H9 (cell line): Measurements from ENCODE around the gene BRCA2. TPM values are rescaled to one million over a fixed set of nuclear protein-coding genes. Genes with fewer than 3 reads are reported as not detected.

Experiments
- DNase-seq: peaks from one replicate; pipeline ENCODE4 v3.0.0-alpha.2; 2017
- H2AFZ ChIP-seq: one replicate; pipeline ENCODE4 v1.6.1; 2013; ENCODE audit warnings: mild to moderate bottlenecking, low read length, control low read depth, moderate library complexity
- H2AK5ac ChIP-seq: 2 replicates; pipeline ENCODE4 v1.6.1; 2013; ENCODE audit warnings: low read length, control low read depth, mixed read lengths; ENCODE audit not compliant: insufficient read length
- H2BK120ac ChIP-seq: one replicate; pipeline ENCODE4 v1.6.1; 2013; ENCODE audit warnings: low read depth, mild to moderate bottlenecking, low read length, control low read depth, inconsistent platforms; ENCODE audit not compliant: poor library complexity, severe bottlenecking
- H2BK12ac ChIP-seq: 2 replicates; pipeline ENCODE4 v1.6.1; 2013; ENCODE audit warnings: low read length, control low read depth, mixed read lengths, low read depth; ENCODE audit not compliant: insufficient read length
- H2BK15ac ChIP-seq: 2 replicates; pipeline ENCODE4 v1.6.1; 2013; ENCODE audit warnings: low read depth, low read length, control low read depth
- H2BK20ac ChIP-seq: one replicate; pipeline ENCODE4 v1.6.1; 2013; ENCODE audit warnings: low read depth, mild to moderate bottlenecking, low read length, control low read depth, inconsistent platforms; ENCODE audit not compliant: poor library complexity, severe bottlenecking
- H2BK5ac ChIP-seq: 2 replicates; pipeline ENCODE4 v1.6.1; 2013; ENCODE audit warnings: low read length, control low read depth, mixed read lengths; ENCODE audit not compliant: insufficient read length
- H3K14ac ChIP-seq: 2 replicates; pipeline ENCODE4 v1.6.1; 2013; ENCODE audit warnings: low read length, control low read depth; ENCODE audit not compliant: insufficient read depth
- H3K18ac ChIP-seq: 2 replicates; pipeline ENCODE4 v1.6.1; 2013; ENCODE audit warnings: low read depth, mild to moderate bottlenecking, mixed read lengths, low read length, control low read depth; ENCODE audit not compliant: insufficient read length
- H3K23ac ChIP-seq: 2 replicates; pipeline ENCODE4 v1.6.1; 2013; ENCODE audit warnings: low read length, control low read depth, mixed read lengths, low read depth; ENCODE audit not compliant: insufficient read length
- H3K23me2 ChIP-seq: 2 replicates; pipeline ENCODE4 v1.6.1; 2013; ENCODE audit warnings: low read depth, mild to moderate bottlenecking, mixed read lengths, low read length, control low read depth; ENCODE audit not compliant: insufficient read length, poor library complexity, severe bottlenecking
- H3K27ac ChIP-seq: 2 replicates; pipeline ENCODE4 v1.5.1; 2013; ENCODE audit warnings: low read length, control low read depth, mixed read lengths, low read depth; ENCODE audit not compliant: insufficient read length
- H3K27me3 ChIP-seq: 2 replicates; pipeline ENCODE4 v1.6.1; 2013; ENCODE audit warnings: low read length, control low read depth, inconsistent platforms; ENCODE audit not compliant: insufficient read depth
- H3K4ac ChIP-seq: 2 replicates; pipeline ENCODE4 v1.6.1; 2013; ENCODE audit warnings: low read depth, mild to moderate bottlenecking, control low read depth, inconsistent platforms, low read length, moderate library complexity
- H3K4me1 ChIP-seq: 2 replicates; pipeline ENCODE4 v1.6.1; 2013; ENCODE audit warnings: low read length, control low read depth, inconsistent platforms; ENCODE audit not compliant: insufficient read depth
- H3K4me2 ChIP-seq: 2 replicates; pipeline ENCODE4 v1.6.1; 2013; ENCODE audit warnings: low read length, control low read depth, mixed read lengths; ENCODE audit not compliant: insufficient read length, insufficient read depth
- H3K56ac ChIP-seq: 2 replicates; pipeline ENCODE4 v1.6.1; 2013; ENCODE audit warnings: low read depth, mild to moderate bottlenecking, mixed read lengths, low read length, control low read depth; ENCODE audit not compliant: insufficient read length
- H3K79me1 ChIP-seq: 2 replicates; pipeline ENCODE4 v1.6.1; 2013; ENCODE audit warnings: low read depth, mild to moderate bottlenecking, moderate library complexity, low read length, control low read depth, inconsistent platforms; ENCODE audit not compliant: insufficient read depth, poor library complexity, severe bottlenecking
- H3K79me2 ChIP-seq: 2 replicates; pipeline ENCODE4 v1.6.1; 2013; ENCODE audit warnings: low read length, control low read depth, inconsistent platforms; ENCODE audit not compliant: insufficient read depth
- H3K9ac ChIP-seq: 2 replicates; pipeline ENCODE4 v1.6.1; 2013; ENCODE audit warnings: low read length, control low read depth, mixed read lengths; ENCODE audit not compliant: insufficient read length; ENCODE audit errors: extremely low read depth
- H3K9me3 ChIP-seq: one replicate; pipeline ENCODE4 v1.6.1; 2013; ENCODE audit warnings: low read depth, low read length, inconsistent platforms; ENCODE audit not compliant: control insufficient read depth
- H3T11ph ChIP-seq: one replicate; pipeline ENCODE4 v1.6.1; 2013; ENCODE audit warnings: mild to moderate bottlenecking, low read length, control low read depth, inconsistent platforms
- H4K20me1 ChIP-seq: one replicate; pipeline ENCODE4 v1.6.1; 2013; ENCODE audit not compliant: control insufficient read depth, insufficient read length, insufficient read depth
- H4K5ac ChIP-seq: 2 replicates; pipeline ENCODE4 v1.6.1; 2013; ENCODE audit warnings: low read depth, mild to moderate bottlenecking, mixed read lengths, low read length, control low read depth; ENCODE audit not compliant: insufficient read length
- H4K8ac ChIP-seq: replicated peaks from 2 replicates; pipeline ENCODE4 v1.6.1; 2013; ENCODE audit warnings: low read length, control low read depth, mixed read lengths, low read depth; ENCODE audit not compliant: insufficient read length
- H4K91ac ChIP-seq: 2 replicates; pipeline ENCODE4 v1.6.1; 2013; ENCODE audit warnings: low read depth, mild to moderate bottlenecking, moderate library complexity, mixed read lengths, low read length, control low read depth; ENCODE audit not compliant: insufficient read length
- H3K27ac Mint-ChIP-seq, 3 experiments: 2 replicates in 2 of 3; 3 replicates in 1 of 3; pipeline ENCODE4 v1.8.0; 2020 to 2021; ENCODE audit warnings: mixed read lengths in 3 of 3, mild to moderate bottlenecking in 1 of 3, moderate library complexity in 1 of 3
- H3K27me3 Mint-ChIP-seq: 2 replicates; pipeline ENCODE4 v1.8.0; 2021; ENCODE audit warnings: low read depth, mild to moderate bottlenecking, moderate library complexity, mixed read lengths
- H3K36me3 Mint-ChIP-seq, 3 experiments: 2 replicates in 2 of 3; 3 replicates in 1 of 3; pipeline ENCODE4 v1.8.0; 2020 to 2021; ENCODE audit warnings: low read depth in 3 of 3, mixed read lengths in 3 of 3; ENCODE audit not compliant: insufficient read depth in 1 of 3
- H3K4me1 Mint-ChIP-seq, 2 experiments: 2 replicates each; pipeline ENCODE4 v1.8.0; 2020; ENCODE audit warnings: mixed read lengths in 2 of 2
- H3K4me3 Mint-ChIP-seq, 2 experiments: 2 replicates in 1 of 2; 3 replicates in 1 of 2; pipeline ENCODE4 v1.8.0; 2020 to 2021; ENCODE audit warnings: mild to moderate bottlenecking in 2 of 2, mixed read lengths in 2 of 2, moderate library complexity in 1 of 2
- H3K9me3 Mint-ChIP-seq, 2 experiments: 2 replicates in 1 of 2; 3 replicates in 1 of 2; pipeline ENCODE4 v1.8.0; 2020; ENCODE audit warnings: mild to moderate bottlenecking in 2 of 2, mixed read lengths in 2 of 2, moderate library complexity in 1 of 2
- total RNA-seq: library from RNA; stranded (reverse); gene quantifications from 2 replicates; pipeline ENCODE4 v1.2.1, GENCODE V29; 2021
- TF ChIP-seq, protein P1 (sequence below): fragments of 200-600 bp; sonication (generic); conservative IDR thresholded peaks from 3 replicates; pipeline ENCODE4 v1.8.0; 2021; ENCODE audit warnings: antibody characterized with exemption, mild to moderate bottlenecking

Gene BRCA2
- total RNA-seq, 1 experiment from 2014 or later, result 17.0 TPM

DNA sequence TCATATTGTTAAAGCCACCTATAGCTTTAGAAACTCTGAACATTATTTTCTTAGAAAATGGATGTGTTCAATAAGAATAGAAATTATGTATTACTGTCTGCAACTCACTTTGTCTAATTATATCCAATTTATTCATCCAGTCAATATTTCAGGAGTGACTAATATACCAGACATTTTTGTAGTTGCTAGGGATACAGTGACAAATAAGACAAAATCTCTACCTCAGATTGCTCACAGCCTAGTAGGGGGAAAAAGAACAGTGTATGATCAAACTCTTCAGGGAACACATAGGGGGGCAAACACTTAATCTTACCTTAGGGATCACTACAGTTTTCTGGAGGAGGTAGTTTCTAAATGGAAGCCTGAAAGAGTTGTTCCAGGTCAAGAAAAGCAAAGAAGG, 8.6 kb downstream of the BRCA2 start:
- H3K27ac ChIP-seq, result no peak overlapping the region
- H3T11ph ChIP-seq, result no peak overlapping the region
- no peaks in the 10 kb centered on the region for H3K79me2 ChIP-seq
- no peak overlapping the region for H4K8ac ChIP-seq
- H3K14ac ChIP-seq, result no peak overlapping the region
- H3K4me1 ChIP-seq, result no peaks in the 10 kb centered on the region
- H3K18ac ChIP-seq, result no peak overlapping the region
- no peak overlapping the region for H2BK20ac ChIP-seq
- peaks cover 15 to 64% (median 54%) of the 10 kb centered on the region in 3 experiments for H3K36me3 Mint-ChIP-seq
- no peaks in the 10 kb centered on the region for H3K9me3 Mint-ChIP-seq
- no peak overlapping the region for H3K4ac ChIP-seq
- DNase-seq, result no peak
- TF ChIP-seq, protein P1, sequence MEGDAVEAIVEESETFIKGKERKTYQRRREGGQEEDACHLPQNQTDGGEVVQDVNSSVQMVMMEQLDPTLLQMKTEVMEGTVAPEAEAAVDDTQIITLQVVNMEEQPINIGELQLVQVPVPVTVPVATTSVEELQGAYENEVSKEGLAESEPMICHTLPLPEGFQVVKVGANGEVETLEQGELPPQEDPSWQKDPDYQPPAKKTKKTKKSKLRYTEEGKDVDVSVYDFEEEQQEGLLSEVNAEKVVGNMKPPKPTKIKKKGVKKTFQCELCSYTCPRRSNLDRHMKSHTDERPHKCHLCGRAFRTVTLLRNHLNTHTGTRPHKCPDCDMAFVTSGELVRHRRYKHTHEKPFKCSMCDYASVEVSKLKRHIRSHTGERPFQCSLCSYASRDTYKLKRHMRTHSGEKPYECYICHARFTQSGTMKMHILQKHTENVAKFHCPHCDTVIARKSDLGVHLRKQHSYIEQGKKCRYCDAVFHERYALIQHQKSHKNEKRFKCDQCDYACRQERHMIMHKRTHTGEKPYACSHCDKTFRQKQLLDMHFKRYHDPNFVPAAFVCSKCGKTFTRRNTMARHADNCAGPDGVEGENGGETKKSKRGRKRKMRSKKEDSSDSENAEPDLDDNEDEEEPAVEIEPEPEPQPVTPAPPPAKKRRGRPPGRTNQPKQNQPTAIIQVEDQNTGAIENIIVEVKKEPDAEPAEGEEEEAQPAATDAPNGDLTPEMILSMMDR, result no peak
- no peaks in the 10 kb centered on the region for H3K23me2 ChIP-seq
- H3K56ac ChIP-seq, result no peak overlapping the region
- H3K4me1 Mint-ChIP-seq, result no peaks in the 10 kb centered on the region
- no peaks in the 10 kb centered on the region for H3K9me3 ChIP-seq
- no peak overlapping the region for H4K5ac ChIP-seq
- H2BK5ac ChIP-seq, result no peak overlapping the region
- H3K9ac ChIP-seq, result no peak overlapping the region
- no peak overlapping the region for H3K23ac ChIP-seq
- H2BK12ac ChIP-seq, result no peak overlapping the region
- H2AFZ ChIP-seq, result no peak overlapping the region
- no peak overlapping the region for H3K4me3 Mint-ChIP-seq
- no peak overlapping the region for H3K27ac Mint-ChIP-seq
- H3K27me3 Mint-ChIP-seq, result no peaks in the 10 kb centered on the region
- no peak overlapping the region for H3K4me2 ChIP-seq
- H3K27me3 ChIP-seq, result no peaks in the 10 kb centered on the region
- no peaks in the 10 kb centered on the region for H3K79me1 ChIP-seq
- H2BK120ac ChIP-seq, result no peak overlapping the region
- H4K91ac ChIP-seq, result no peak overlapping the region
- no peaks in the 10 kb centered on the region for H4K20me1 ChIP-seq
- no peak overlapping the region for H2AK5ac ChIP-seq
- no peak overlapping the region for H2BK15ac ChIP-seq
